ENCODE results near the gene MT1H. TPM values are rescaled to one million over a fixed set of nuclear protein-coding genes. Genes with fewer than 3 reads are reported as not detected.

MT1H gene
- total and polyA plus RNA-seq, 2 of the 13 experiments (the other 11 are each of a cell fraction or from before 2014, with no cell fraction given) = 0.60 TPM; not detected in 1

GRCh38 chr16:56681939-56682702, 12.5 kb downstream of the MT1H start, which contains the start of gene MT1X (continued):
- TF ChIP-seq GRHL1 (CRISPR knock-in tag; conservative IDR thresholded peaks at IDR 0.05) (no peak), ZNF367 (CRISPR knock-in tag; IDR thresholded peaks at IDR 0.05; ENCODE audit: borderline replicate concordance) (no peak), ZBTB8A (CRISPR knock-in tag; IDR thresholded peaks at IDR 0.05; ENCODE audit: borderline replicate concordance, low read depth) (peak; percentile 36; the same call in 1 of the 2 replicates), FOXK2 (IDR thresholded peaks at IDR 0.05) (no peak), HHEX (CRISPR knock-in tag; IDR thresholded peaks at IDR 0.05) (no peak), GABPB1 (CRISPR knock-in tag; IDR thresholded peaks at IDR 0.05) (peak; percentile 72; the same call in 1 of the 2 replicates), ZNF17 (CRISPR knock-in tag; IDR thresholded peaks at IDR 0.05) (no peak), SAFB2 (CRISPR knock-in tag; IDR thresholded peaks at IDR 0.05; ENCODE audit: borderline replicate concordance, low read depth) (peak; percentile 83; the same call in 1 of the 2 replicates), BRF2 (CRISPR knock-in tag; IDR thresholded peaks at IDR 0.05) (peak; percentile 56; the same call in 1 of the 2 replicates), IKZF5 (CRISPR knock-in tag; IDR thresholded peaks at IDR 0.05) (no peak; the same call in none of the 2 replicates), ZBTB7B (CRISPR knock-in tag; IDR thresholded peaks at IDR 0.05) (peak; percentile 56; the same call in 1 of the 2 replicates), ZNF343 (CRISPR knock-in tag; IDR thresholded peaks at IDR 0.05) (no peak), ZNF672 (CRISPR knock-in tag; IDR thresholded peaks at IDR 0.05) (no peak), TGIF2 (CRISPR knock-in tag; IDR thresholded peaks at IDR 0.05) (no peak), ZNF350 (CRISPR knock-in tag; IDR thresholded peaks at IDR 0.05; ENCODE audit: borderline replicate concordance, low read depth) (peak; percentile 71), ZNF75D (CRISPR knock-in tag; IDR thresholded peaks at IDR 0.05; ENCODE audit: borderline replicate concordance) (no peak), ZNF383 (CRISPR knock-in tag; IDR thresholded peaks at IDR 0.05; ENCODE audit: borderline replicate concordance) (peak; percentile 44; the same call in 1 of the 2 replicates), DZIP1 (CRISPR knock-in tag; IDR thresholded peaks at IDR 0.05) (no peak)
- TF ChIP-seq, protein P1, sequence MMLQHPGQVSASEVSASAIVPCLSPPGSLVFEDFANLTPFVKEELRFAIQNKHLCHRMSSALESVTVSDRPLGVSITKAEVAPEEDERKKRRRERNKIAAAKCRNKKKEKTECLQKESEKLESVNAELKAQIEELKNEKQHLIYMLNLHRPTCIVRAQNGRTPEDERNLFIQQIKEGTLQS (CRISPR knock-in tag; IDR thresholded peaks at IDR 0.05) = no peak
- TF ChIP-seq, protein P2, sequence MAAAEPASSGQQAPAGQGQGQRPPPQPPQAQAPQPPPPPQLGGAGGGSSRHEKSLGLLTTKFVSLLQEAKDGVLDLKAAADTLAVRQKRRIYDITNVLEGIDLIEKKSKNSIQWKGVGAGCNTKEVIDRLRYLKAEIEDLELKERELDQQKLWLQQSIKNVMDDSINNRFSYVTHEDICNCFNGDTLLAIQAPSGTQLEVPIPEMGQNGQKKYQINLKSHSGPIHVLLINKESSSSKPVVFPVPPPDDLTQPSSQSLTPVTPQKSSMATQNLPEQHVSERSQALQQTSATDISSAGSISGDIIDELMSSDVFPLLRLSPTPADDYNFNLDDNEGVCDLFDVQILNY (CRISPR knock-in tag; conservative IDR thresholded peaks at IDR 0.05) = no peak

Measured in HepG2 (cell line).